HepG2 (cell line): Measurements from ENCODE around the gene PFN1. TPM values are rescaled to one million over a fixed set of nuclear protein-coding genes. Genes with fewer than 3 reads are reported as not detected.

Experiments used
- BRCA1 ChIP-seq: sonication (generic); formaldehyde crosslinking; IDR thresholded peaks from 2 replicates; pipeline ENCODE4 v1.4.0; 2020; ENCODE audit warnings: missing genetic modification reagents
- MYC ChIP-seq: sonication (generic); formaldehyde crosslinking; IDR thresholded peaks from 2 replicates; pipeline ENCODE4 v1.9.0; 2021; ENCODE audit warnings: missing genetic modification reagents, borderline replicate concordance
- NFKB2 ChIP-seq: sonication (generic); formaldehyde crosslinking; IDR thresholded peaks from 2 replicates; pipeline ENCODE4 v1.4.0; 2020; ENCODE audit warnings: missing genetic modification reagents, borderline replicate concordance
- SAP130 ChIP-seq: IDR thresholded peaks from 2 replicates; pipeline ENCODE4 v1.6.1; 2016; ENCODE audit warnings: low read depth
- ZFP37 ChIP-seq: sonication (generic); formaldehyde crosslinking; IDR thresholded peaks from 2 replicates; pipeline ENCODE4 v1.4.0; 2020; ENCODE audit warnings: missing genetic modification reagents, borderline replicate concordance
- ZNF331 ChIP-seq: sonication (generic); formaldehyde crosslinking; IDR thresholded peaks from 2 replicates; pipeline ENCODE4 v1.4.0; 2020; ENCODE audit warnings: missing genetic modification reagents
- ZNF501 ChIP-seq: sonication (generic); formaldehyde crosslinking; IDR thresholded peaks from 2 replicates; pipeline ENCODE4 v1.5.1; 2020; ENCODE audit warnings: mild to moderate bottlenecking, moderate library complexity, missing genetic modification reagents
- polyA plus RNA-seq, 8 experiments: library from polyadenylated mRNA; depleted of rRNA in 3 of 8; stranded (reverse) in 7 of 8; unstranded in 1 of 8; fragments of >200 nt; fragmentation: Illumina TruSeq in 4 of 8; extraction: Trizol in 4 of 8; gene quantifications; 2 replicates each; pipeline versions ENCODE4 v1.2.1 to v1.2.3, GENCODE V29; 2011 to 2016; ENCODE audit warnings: low read depth in 4 of 8, missing spikeins in 1 of 8, mixed read lengths in 1 of 8; ENCODE audit not compliant: insufficient read depth in 1 of 8
- total RNA-seq, 5 experiments: library from RNA; depleted of rRNA; stranded (reverse); fragments of >200 nt; fragmentation: Illumina TruSeq; extraction: Trizol; gene quantifications; 2 replicates each; pipeline ENCODE4 v1.2.3, GENCODE V29; 2016; ENCODE audit warnings: low read depth in 1 of 5
- TF ChIP-seq, protein P1 (sequence below): sonication (generic); formaldehyde crosslinking; IDR thresholded peaks from 2 replicates; pipeline ENCODE4 v1.8.0; 2022; ENCODE audit warnings: mild to moderate bottlenecking, missing genetic modification reagents
- TF ChIP-seq, protein P2 (sequence below): sonication (generic); formaldehyde crosslinking; IDR thresholded peaks from 2 replicates; pipeline ENCODE4 v1.4.0; 2020; ENCODE audit warnings: mild to moderate bottlenecking, missing genetic modification reagents
- TF ChIP-seq, protein P3 (sequence below), 2 experiments: sonication (generic) in 1 of 2; formaldehyde crosslinking in 1 of 2; IDR thresholded peaks; 2 replicates each; pipeline versions ENCODE4 v1.4.0 to v1.6.1; 2016 to 2020; ENCODE audit warnings: borderline replicate concordance in 1 of 2, low read depth in 1 of 2, mild to moderate bottlenecking in 1 of 2, missing genetic modification reagents in 1 of 2
- TF ChIP-seq, protein P4 (sequence below): sonication (generic); formaldehyde crosslinking; IDR thresholded peaks from 2 replicates; pipeline ENCODE4 v1.5.0; 2020; ENCODE audit warnings: missing genetic modification reagents
- TF ChIP-seq, protein P5 (sequence below): sonication (generic); formaldehyde crosslinking; IDR thresholded peaks from 2 replicates; pipeline ENCODE4 v1.5.0; 2020; ENCODE audit warnings: missing genetic modification reagents, mild to moderate bottlenecking, borderline replicate concordance

PFN1 gene
- total and polyA plus RNA-seq, 2 of the 13 experiments (the other 11 are each of a cell fraction or from before 2014, with no cell fraction given): 494 to 613 TPM

DNA sequence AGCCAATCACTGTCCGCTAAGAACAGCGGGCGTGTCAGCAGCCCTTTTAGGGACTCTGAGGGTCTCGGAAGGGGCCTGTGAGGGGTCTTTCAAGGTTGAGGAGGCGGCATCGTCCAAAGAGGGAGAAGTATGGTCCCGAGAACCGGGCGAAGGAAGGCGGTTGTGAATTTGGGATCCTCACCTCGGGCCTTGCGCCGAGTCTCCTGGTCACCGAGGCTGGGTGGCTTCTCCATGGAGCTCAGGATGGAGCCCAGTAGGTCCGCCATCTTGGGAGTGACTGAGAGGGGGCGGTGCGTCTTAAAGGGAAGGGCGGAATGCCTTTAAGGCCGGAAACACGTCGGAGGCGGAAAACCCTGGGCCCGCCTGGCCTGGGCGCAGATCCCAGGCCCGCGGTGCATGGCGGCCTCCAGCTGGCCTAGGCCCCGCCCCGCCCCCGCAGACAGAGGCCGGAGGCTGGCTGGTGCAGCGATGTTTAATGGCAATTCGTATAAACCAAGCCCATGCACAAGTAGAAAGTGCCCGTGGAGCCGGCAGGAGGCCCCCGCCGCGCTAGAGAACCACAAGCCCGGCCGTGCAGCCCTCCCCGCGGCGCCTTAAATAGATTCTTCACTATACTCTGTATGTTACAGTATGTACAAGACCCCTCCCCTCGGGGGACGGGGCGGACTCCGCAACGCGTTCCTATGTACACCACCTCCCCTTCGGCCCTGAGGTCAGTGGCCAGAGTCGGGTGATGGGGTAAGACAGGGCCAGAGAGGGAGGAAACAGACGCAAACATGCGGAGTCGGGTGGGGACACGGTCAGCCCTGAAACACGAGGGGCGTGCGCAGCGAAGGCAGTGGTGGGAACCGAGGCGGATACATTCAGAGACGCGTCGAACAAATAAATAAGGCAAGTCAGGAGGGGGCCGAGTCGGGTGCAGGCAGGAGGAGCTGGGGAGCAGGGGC is 19.5 kb upstream of the PFN1 start, which contains the start of gene SPAG7 (continued):
- TF ChIP-seq, protein P1, sequence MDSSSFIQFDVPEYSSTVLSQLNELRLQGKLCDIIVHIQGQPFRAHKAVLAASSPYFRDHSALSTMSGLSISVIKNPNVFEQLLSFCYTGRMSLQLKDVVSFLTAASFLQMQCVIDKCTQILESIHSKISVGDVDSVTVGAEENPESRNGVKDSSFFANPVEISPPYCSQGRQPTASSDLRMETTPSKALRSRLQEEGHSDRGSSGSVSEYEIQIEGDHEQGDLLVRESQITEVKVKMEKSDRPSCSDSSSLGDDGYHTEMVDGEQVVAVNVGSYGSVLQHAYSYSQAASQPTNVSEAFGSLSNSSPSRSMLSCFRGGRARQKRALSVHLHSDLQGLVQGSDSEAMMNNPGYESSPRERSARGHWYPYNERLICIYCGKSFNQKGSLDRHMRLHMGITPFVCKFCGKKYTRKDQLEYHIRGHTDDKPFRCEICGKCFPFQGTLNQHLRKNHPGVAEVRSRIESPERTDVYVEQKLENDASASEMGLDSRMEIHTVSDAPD: no peak
- TF ChIP-seq, protein P2, sequence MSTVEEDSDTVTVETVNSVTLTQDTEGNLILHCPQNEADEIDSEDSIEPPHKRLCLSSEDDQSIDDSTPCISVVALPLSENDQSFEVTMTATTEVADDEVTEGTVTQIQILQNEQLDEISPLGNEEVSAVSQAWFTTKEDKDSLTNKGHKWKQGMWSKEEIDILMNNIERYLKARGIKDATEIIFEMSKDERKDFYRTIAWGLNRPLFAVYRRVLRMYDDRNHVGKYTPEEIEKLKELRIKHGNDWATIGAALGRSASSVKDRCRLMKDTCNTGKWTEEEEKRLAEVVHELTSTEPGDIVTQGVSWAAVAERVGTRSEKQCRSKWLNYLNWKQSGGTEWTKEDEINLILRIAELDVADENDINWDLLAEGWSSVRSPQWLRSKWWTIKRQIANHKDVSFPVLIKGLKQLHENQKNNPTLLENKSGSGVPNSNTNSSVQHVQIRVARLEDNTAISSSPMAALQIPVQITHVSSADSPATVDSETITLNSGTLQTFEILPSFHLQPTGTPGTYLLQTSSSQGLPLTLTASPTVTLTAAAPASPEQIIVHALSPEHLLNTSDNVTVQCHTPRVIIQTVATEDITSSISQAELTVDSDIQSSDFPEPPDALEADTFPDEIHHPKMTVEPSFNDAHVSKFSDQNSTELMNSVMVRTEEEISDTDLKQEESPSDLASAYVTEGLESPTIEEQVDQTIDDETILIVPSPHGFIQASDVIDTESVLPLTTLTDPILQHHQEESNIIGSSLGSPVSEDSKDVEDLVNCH (CRISPR knock-in tag): no peak
- peak; percentile 36; the same call in 1 of the 2 replicates for TF ChIP-seq ZFP37 (CRISPR knock-in tag)
- TF ChIP-seq, protein P3, sequence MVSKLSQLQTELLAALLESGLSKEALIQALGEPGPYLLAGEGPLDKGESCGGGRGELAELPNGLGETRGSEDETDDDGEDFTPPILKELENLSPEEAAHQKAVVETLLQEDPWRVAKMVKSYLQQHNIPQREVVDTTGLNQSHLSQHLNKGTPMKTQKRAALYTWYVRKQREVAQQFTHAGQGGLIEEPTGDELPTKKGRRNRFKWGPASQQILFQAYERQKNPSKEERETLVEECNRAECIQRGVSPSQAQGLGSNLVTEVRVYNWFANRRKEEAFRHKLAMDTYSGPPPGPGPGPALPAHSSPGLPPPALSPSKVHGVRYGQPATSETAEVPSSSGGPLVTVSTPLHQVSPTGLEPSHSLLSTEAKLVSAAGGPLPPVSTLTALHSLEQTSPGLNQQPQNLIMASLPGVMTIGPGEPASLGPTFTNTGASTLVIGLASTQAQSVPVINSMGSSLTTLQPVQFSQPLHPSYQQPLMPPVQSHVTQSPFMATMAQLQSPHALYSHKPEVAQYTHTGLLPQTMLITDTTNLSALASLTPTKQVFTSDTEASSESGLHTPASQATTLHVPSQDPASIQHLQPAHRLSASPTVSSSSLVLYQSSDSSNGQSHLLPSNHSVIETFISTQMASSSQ (IDR thresholded peaks at IDR 0.05; ENCODE audit: low read depth): no peak
- TF ChIP-seq, protein P3 (CRISPR knock-in tag; IDR thresholded peaks at IDR 0.05; ENCODE audit: borderline replicate concordance): 0 out of 2 replicates have a peak, but pooled peaks have one; percentile 54
- no peak; the same call in 1 of the 2 replicates for TF ChIP-seq ZNF331 (CRISPR knock-in tag)
- TF ChIP-seq, protein P4, sequence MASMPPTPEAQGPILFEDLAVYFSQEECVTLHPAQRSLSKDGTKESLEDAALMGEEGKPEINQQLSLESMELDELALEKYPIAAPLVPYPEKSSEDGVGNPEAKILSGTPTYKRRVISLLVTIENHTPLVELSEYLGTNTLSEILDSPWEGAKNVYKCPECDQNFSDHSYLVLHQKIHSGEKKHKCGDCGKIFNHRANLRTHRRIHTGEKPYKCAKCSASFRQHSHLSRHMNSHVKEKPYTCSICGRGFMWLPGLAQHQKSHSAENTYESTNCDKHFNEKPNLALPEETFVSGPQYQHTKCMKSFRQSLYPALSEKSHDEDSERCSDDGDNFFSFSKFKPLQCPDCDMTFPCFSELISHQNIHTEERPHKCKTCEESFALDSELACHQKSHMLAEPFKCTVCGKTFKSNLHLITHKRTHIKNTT: no peak
- peak; percentile 79 for TF ChIP-seq MYC
- TF ChIP-seq NFKB2 (CRISPR knock-in tag): no peak
- TF ChIP-seq SAP130 (CRISPR knock-in tag): peak; percentile 86
- TF ChIP-seq, protein P5, sequence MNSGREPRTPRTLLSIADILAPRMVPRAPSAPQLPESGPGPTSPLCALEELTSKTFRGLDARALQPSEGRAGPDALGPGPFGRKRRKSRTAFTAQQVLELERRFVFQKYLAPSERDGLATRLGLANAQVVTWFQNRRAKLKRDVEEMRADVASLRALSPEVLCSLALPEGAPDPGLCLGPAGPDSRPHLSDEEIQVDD (CRISPR knock-in tag): no peak
- no peak; the same call in none of the 2 replicates for TF ChIP-seq ZNF501
- 0 out of 2 replicates have a peak, but pooled peaks have one; percentile 59 for TF ChIP-seq BRCA1
